LNCAP (cell line): ENCODE data around the gene TRAPPC12.

Source experiments
- TF ChIP-seq, protein P1 (sequence below): fragments of 450-650 bp; IDR thresholded peaks from 2 replicates; pipeline ENCODE4 v1.5.1; 2017; ENCODE audit warnings: mild to moderate bottlenecking

The TRAPPC12 gene

DNA sequence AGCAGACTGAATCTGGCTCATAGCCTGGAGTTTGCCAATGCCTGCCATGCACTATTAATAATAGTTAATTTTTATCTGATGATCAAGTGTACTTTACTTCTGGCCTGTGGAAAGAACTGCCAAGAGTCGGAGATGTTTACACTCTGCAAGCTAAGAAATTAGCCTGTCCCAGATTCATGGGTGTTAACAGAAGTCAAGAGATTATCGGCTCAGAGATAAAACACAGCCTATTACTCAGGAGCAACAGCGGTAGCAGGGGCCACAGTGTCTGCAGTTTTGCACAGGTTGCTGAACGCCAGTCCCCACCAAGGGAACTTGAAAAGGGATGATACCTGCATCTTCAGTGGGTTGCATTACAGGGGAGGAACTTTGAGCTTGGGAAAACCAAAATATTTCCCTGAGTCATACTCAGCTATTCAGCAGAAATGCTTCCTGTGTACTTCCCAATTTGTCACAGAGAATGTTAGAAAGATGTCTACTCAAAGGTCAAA is 144.1 kb downstream of the TRAPPC12 start:
- TF ChIP-seq, protein P1, sequence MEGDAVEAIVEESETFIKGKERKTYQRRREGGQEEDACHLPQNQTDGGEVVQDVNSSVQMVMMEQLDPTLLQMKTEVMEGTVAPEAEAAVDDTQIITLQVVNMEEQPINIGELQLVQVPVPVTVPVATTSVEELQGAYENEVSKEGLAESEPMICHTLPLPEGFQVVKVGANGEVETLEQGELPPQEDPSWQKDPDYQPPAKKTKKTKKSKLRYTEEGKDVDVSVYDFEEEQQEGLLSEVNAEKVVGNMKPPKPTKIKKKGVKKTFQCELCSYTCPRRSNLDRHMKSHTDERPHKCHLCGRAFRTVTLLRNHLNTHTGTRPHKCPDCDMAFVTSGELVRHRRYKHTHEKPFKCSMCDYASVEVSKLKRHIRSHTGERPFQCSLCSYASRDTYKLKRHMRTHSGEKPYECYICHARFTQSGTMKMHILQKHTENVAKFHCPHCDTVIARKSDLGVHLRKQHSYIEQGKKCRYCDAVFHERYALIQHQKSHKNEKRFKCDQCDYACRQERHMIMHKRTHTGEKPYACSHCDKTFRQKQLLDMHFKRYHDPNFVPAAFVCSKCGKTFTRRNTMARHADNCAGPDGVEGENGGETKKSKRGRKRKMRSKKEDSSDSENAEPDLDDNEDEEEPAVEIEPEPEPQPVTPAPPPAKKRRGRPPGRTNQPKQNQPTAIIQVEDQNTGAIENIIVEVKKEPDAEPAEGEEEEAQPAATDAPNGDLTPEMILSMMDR, result no peak

DNA sequence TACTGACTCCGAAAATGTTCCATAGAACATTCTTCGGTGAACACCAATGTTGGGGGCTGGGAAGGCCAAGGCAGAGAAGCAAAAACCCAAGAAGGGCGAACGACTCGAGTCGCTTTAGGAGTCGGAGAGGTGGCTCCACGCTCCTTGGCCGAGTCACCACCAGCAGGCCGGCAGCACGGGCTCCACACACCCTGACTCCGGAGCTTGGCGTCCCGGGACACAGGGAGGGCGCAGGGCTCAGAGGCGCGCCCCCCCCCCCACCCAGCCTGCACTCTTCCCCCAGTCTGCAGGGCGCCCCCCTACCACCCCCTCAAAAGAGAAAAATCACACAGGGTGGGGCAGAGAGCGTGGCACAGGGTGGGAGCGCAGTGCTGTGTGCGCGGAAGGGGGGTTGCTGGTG is 147.4 kb downstream of the TRAPPC12 start:
- TF ChIP-seq, protein P1, result no peak

DNA sequence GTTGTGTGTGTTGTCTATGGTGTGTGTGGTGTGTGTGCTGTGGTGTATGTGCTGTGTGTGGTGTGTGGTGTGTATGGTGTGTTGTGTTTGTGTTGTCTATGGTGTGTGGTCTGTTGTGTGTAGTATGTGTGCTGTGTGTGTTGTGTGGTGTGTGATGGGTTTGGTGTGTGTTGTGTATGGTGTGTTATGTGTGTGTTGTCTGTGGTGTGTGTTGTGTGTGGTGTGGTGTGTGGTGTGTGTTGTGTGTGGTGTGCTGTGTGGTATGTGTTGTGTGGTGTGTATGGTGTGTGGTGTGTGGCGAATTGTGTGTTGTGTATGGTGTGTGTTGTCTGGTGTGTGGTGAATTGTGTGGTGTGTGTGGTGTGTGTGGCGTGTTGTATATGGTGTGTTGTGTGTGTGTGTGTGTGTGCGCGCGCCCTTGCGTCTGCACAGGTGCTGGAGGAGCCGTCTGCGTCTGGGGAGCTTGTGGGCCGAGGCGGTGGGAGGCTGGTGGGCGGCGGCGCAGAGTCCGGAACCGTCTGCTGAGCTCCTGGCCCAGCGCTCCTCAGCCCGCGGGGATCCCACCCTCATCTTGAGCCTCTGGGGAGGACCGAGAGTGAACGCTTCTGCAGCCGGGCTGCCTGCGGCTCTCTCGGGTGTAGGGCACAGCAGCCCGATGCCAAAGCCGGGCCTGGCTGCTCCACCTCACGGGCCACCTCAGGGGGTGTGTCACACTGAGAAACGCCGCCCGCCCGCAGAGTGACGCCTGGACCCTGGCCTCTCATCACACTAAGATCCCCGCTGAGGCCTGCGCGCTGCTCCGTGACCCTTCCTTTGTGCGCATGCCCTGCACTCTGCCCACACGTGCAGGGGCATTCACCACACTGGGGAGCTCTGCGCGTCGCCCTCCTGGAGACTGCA is 148.6 kb downstream of the TRAPPC12 start:
- TF ChIP-seq, protein P1, result no peak
